Measurements from ENCODE around the gene YTHDF2. TPM values are rescaled to one million over a fixed set of nuclear protein-coding genes. Genes with fewer than 3 reads are reported as not detected.

YTHDF2 gene
- total RNA-seq, 1 experiment from 2014 or later: 90.6 TPM

DNA sequence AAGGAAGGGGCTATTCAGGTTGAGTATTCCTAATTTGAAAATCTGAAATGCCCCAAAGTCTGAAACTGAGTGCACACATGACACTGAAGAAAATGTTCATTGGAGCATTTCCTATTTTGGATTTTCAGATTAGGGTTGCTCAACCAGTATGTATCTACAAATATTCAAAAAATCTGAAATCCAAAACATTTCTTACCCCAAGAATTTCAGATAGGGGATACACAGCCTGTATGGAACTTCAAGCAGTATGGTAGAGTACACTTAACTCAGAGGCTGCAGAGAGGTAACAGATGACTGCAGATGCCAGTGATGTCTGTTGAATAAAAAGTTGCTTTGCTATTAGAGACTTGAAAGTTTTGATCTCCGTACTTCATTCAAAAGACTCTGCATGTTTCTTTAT, 19.0 kb downstream of the YTHDF2 start:
- Histone ChIP-seq H3K79me2 (ENCODE audit: insufficient read depth, low read length) (peaks cover 100% of the 10 kb centered on the region), H3K9me2 (ENCODE audit: insufficient read depth) (no peaks in the 10 kb centered on the region), H3K27me3 (ENCODE audit: insufficient read depth, low read length) (no peaks in the 10 kb centered on the region), H3K4me2 (ENCODE audit: low read length) (no peak overlapping the region), H4K20me1 (ENCODE audit: insufficient read depth) (peaks cover 73% of the 10 kb centered on the region; the same call in 1 of the 2 replicates), H3K9me3 (ENCODE audit: control insufficient read depth in 1 of 2, insufficient read depth in 1 of 2, low read depth in 1 of 2, low read length in 2 of 2) (no peaks in the 10 kb centered on the region), H3K4me1 (ENCODE audit: control insufficient read depth in 1 of 2, insufficient read depth in 2 of 2, low read length in 2 of 2) (peaks cover 9 to 11% of the 10 kb centered on the region in 2 experiments), H3K36me3 (ENCODE audit: control insufficient read depth in 1 of 2, insufficient read depth in 2 of 2, low read length in 2 of 2) (peaks cover 22 to 46% of the 10 kb centered on the region in 2 experiments), H3K9ac (ENCODE audit: low read length) (no peak overlapping the region), H3K27ac (ENCODE audit: low read depth, low read length) (no peak overlapping the region), H2AFZ (ENCODE audit: low read depth, low read length, poor library complexity, severe bottlenecking) (no peak overlapping the region), H3K4me3 (replicated peaks in 1 of 2; ENCODE audit: low read depth in 1 of 2, low read length in 2 of 2) (no peak overlapping the region)
- CTCF ChIA-PET: no interaction called here
- ATAC-seq (no peak), DNase-seq (ENCODE audit: low read depth, low spot score) (no peak)
- BruUV-seq (replicated peaks): no TSS peak
- TF ChIP-seq EZH2phosphoT487 (IDR thresholded peaks at IDR 0.05; ENCODE audit: borderline replicate concordance) (no peak), ATF3 (IDR thresholded peaks at IDR 0.05) (no peak), ELF1 (IDR thresholded peaks at IDR 0.05; ENCODE audit: borderline replicate concordance, low read depth) (no peak), SP1 (IDR thresholded peaks at IDR 0.05; ENCODE audit: low read depth) (no peak), ZBTB33 (IDR thresholded peaks at IDR 0.05; ENCODE audit: extremely low read depth, insufficient replicate concordance, low read length) (no peak), JUND (IDR thresholded peaks at IDR 0.05) (no peak), CEBPB (IDR thresholded peaks at IDR 0.05; ENCODE audit: low read depth) (no peak), RAD21 (IDR thresholded peaks at IDR 0.05; ENCODE audit: low read depth) (no peak)
- TF ChIP-seq, protein P1, sequence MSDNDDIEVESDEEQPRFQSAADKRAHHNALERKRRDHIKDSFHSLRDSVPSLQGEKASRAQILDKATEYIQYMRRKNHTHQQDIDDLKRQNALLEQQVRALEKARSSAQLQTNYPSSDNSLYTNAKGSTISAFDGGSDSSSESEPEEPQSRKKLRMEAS (IDR thresholded peaks at IDR 0.05): no peak
- RAD21 ChIA-PET (ENCODE audit: low non-redundant PET in 1 of 2, low total read pairs in 2 of 2, uncharacterized antibody in 2 of 2, unreplicated experiment in 2 of 2): no interaction called here
- POLR2A ChIA-PET: no interaction called here
- intact Hi-C loops (cut with micrococcal nuclease): no loop called here
